Loucy (cell line): ENCODE data around the gene TXNDC17.

ENCODE experiments used
- CTCF ChIP-seq: fragments of 200-600 bp; sonication (generic); conservative IDR thresholded peaks from 2 replicates; pipeline ENCODE4 v1.5.1; 2014; ENCODE audit warnings: mild to moderate bottlenecking, antibody characterized with exemption, low read length
- EZH2phosphoT487 ChIP-seq: fragments of 200-600 bp; IDR thresholded peaks from 2 replicates; pipeline ENCODE4 v1.6.1; 2018; ENCODE audit warnings: antibody characterized with exemption, mild to moderate bottlenecking, moderate library complexity, borderline replicate concordance

- TF ChIP-seq CTCF (no peak), EZH2phosphoT487 (no peak)
Measured at GRCh38 chr17:6626616-6627015, 14.2 kb upstream of the TXNDC17 start.
